H9 (cell line): ENCODE measurements around the gene WNK3. TPM values are rescaled to one million over a fixed set of nuclear protein-coding genes. Genes with fewer than 3 reads are reported as not detected.

ENCODE experiments used
- DNase-seq: peaks from one replicate; pipeline ENCODE4 v3.0.0-alpha.2; 2017
- H2AFZ ChIP-seq: one replicate; pipeline ENCODE4 v1.6.1; 2013; ENCODE audit warnings: mild to moderate bottlenecking, low read length, control low read depth, moderate library complexity
- H2AK5ac ChIP-seq: 2 replicates; pipeline ENCODE4 v1.6.1; 2013; ENCODE audit warnings: low read length, control low read depth, mixed read lengths; ENCODE audit not compliant: insufficient read length
- H2BK120ac ChIP-seq: one replicate; pipeline ENCODE4 v1.6.1; 2013; ENCODE audit warnings: low read depth, mild to moderate bottlenecking, low read length, control low read depth, inconsistent platforms; ENCODE audit not compliant: poor library complexity, severe bottlenecking
- H2BK12ac ChIP-seq: 2 replicates; pipeline ENCODE4 v1.6.1; 2013; ENCODE audit warnings: low read length, control low read depth, mixed read lengths, low read depth; ENCODE audit not compliant: insufficient read length
- H2BK15ac ChIP-seq: 2 replicates; pipeline ENCODE4 v1.6.1; 2013; ENCODE audit warnings: low read depth, low read length, control low read depth
- H2BK20ac ChIP-seq: one replicate; pipeline ENCODE4 v1.6.1; 2013; ENCODE audit warnings: low read depth, mild to moderate bottlenecking, low read length, control low read depth, inconsistent platforms; ENCODE audit not compliant: poor library complexity, severe bottlenecking
- H2BK5ac ChIP-seq: 2 replicates; pipeline ENCODE4 v1.6.1; 2013; ENCODE audit warnings: low read length, control low read depth, mixed read lengths; ENCODE audit not compliant: insufficient read length
- H3K14ac ChIP-seq: 2 replicates; pipeline ENCODE4 v1.6.1; 2013; ENCODE audit warnings: low read length, control low read depth; ENCODE audit not compliant: insufficient read depth
- H3K18ac ChIP-seq: 2 replicates; pipeline ENCODE4 v1.6.1; 2013; ENCODE audit warnings: low read depth, mild to moderate bottlenecking, mixed read lengths, low read length, control low read depth; ENCODE audit not compliant: insufficient read length
- H3K23ac ChIP-seq: 2 replicates; pipeline ENCODE4 v1.6.1; 2013; ENCODE audit warnings: low read length, control low read depth, mixed read lengths, low read depth; ENCODE audit not compliant: insufficient read length
- H3K23me2 ChIP-seq: 2 replicates; pipeline ENCODE4 v1.6.1; 2013; ENCODE audit warnings: low read depth, mild to moderate bottlenecking, mixed read lengths, low read length, control low read depth; ENCODE audit not compliant: insufficient read length, poor library complexity, severe bottlenecking
- H3K27ac ChIP-seq: 2 replicates; pipeline ENCODE4 v1.5.1; 2013; ENCODE audit warnings: low read length, control low read depth, mixed read lengths, low read depth; ENCODE audit not compliant: insufficient read length
- H3K27me3 ChIP-seq: 2 replicates; pipeline ENCODE4 v1.6.1; 2013; ENCODE audit warnings: low read length, control low read depth, inconsistent platforms; ENCODE audit not compliant: insufficient read depth
- H3K4ac ChIP-seq: 2 replicates; pipeline ENCODE4 v1.6.1; 2013; ENCODE audit warnings: low read depth, mild to moderate bottlenecking, control low read depth, inconsistent platforms, low read length, moderate library complexity
- H3K4me1 ChIP-seq: 2 replicates; pipeline ENCODE4 v1.6.1; 2013; ENCODE audit warnings: low read length, control low read depth, inconsistent platforms; ENCODE audit not compliant: insufficient read depth
- H3K4me2 ChIP-seq: 2 replicates; pipeline ENCODE4 v1.6.1; 2013; ENCODE audit warnings: low read length, control low read depth, mixed read lengths; ENCODE audit not compliant: insufficient read length, insufficient read depth
- H3K56ac ChIP-seq: 2 replicates; pipeline ENCODE4 v1.6.1; 2013; ENCODE audit warnings: low read depth, mild to moderate bottlenecking, mixed read lengths, low read length, control low read depth; ENCODE audit not compliant: insufficient read length
- H3K79me1 ChIP-seq: 2 replicates; pipeline ENCODE4 v1.6.1; 2013; ENCODE audit warnings: low read depth, mild to moderate bottlenecking, moderate library complexity, low read length, control low read depth, inconsistent platforms; ENCODE audit not compliant: insufficient read depth, poor library complexity, severe bottlenecking
- H3K79me2 ChIP-seq: 2 replicates; pipeline ENCODE4 v1.6.1; 2013; ENCODE audit warnings: low read length, control low read depth, inconsistent platforms; ENCODE audit not compliant: insufficient read depth
- H3K9ac ChIP-seq: 2 replicates; pipeline ENCODE4 v1.6.1; 2013; ENCODE audit warnings: low read length, control low read depth, mixed read lengths; ENCODE audit not compliant: insufficient read length; ENCODE audit errors: extremely low read depth
- H3K9me3 ChIP-seq: one replicate; pipeline ENCODE4 v1.6.1; 2013; ENCODE audit warnings: low read depth, low read length, inconsistent platforms; ENCODE audit not compliant: control insufficient read depth
- H3T11ph ChIP-seq: one replicate; pipeline ENCODE4 v1.6.1; 2013; ENCODE audit warnings: mild to moderate bottlenecking, low read length, control low read depth, inconsistent platforms
- H4K20me1 ChIP-seq: one replicate; pipeline ENCODE4 v1.6.1; 2013; ENCODE audit not compliant: control insufficient read depth, insufficient read length, insufficient read depth
- H4K5ac ChIP-seq: 2 replicates; pipeline ENCODE4 v1.6.1; 2013; ENCODE audit warnings: low read depth, mild to moderate bottlenecking, mixed read lengths, low read length, control low read depth; ENCODE audit not compliant: insufficient read length
- H4K8ac ChIP-seq: replicated peaks from 2 replicates; pipeline ENCODE4 v1.6.1; 2013; ENCODE audit warnings: low read length, control low read depth, mixed read lengths, low read depth; ENCODE audit not compliant: insufficient read length
- H4K91ac ChIP-seq: 2 replicates; pipeline ENCODE4 v1.6.1; 2013; ENCODE audit warnings: low read depth, mild to moderate bottlenecking, moderate library complexity, mixed read lengths, low read length, control low read depth; ENCODE audit not compliant: insufficient read length
- H3K27ac Mint-ChIP-seq, 3 experiments: 2 replicates in 2 of 3; 3 replicates in 1 of 3; pipeline ENCODE4 v1.8.0; 2020 to 2021; ENCODE audit warnings: mixed read lengths in 3 of 3, mild to moderate bottlenecking in 1 of 3, moderate library complexity in 1 of 3
- H3K27me3 Mint-ChIP-seq: 2 replicates; pipeline ENCODE4 v1.8.0; 2021; ENCODE audit warnings: low read depth, mild to moderate bottlenecking, moderate library complexity, mixed read lengths
- H3K36me3 Mint-ChIP-seq, 3 experiments: 2 replicates in 2 of 3; 3 replicates in 1 of 3; pipeline ENCODE4 v1.8.0; 2020 to 2021; ENCODE audit warnings: low read depth in 3 of 3, mixed read lengths in 3 of 3; ENCODE audit not compliant: insufficient read depth in 1 of 3
- H3K4me1 Mint-ChIP-seq, 2 experiments: 2 replicates each; pipeline ENCODE4 v1.8.0; 2020; ENCODE audit warnings: mixed read lengths in 2 of 2
- H3K4me3 Mint-ChIP-seq, 2 experiments: 2 replicates in 1 of 2; 3 replicates in 1 of 2; pipeline ENCODE4 v1.8.0; 2020 to 2021; ENCODE audit warnings: mild to moderate bottlenecking in 2 of 2, mixed read lengths in 2 of 2, moderate library complexity in 1 of 2
- H3K9me3 Mint-ChIP-seq, 2 experiments: 2 replicates in 1 of 2; 3 replicates in 1 of 2; pipeline ENCODE4 v1.8.0; 2020; ENCODE audit warnings: mild to moderate bottlenecking in 2 of 2, mixed read lengths in 2 of 2, moderate library complexity in 1 of 2
- WGBS: extraction: QIAGEN DNeasy Blood & Tissue Kit; methylation state at CpG from one replicate; pipeline ENCODE4 v1.1.7; 2013; ENCODE audit warnings: missing lambda C conversion rate, low lambda C conversion rate, mixed read lengths; ENCODE audit not compliant: insufficient read length; ENCODE audit errors: extremely low coverage; 5-methylcytosine and 5-hydroxymethylcytosine counted together
- total RNA-seq: library from RNA; stranded (reverse); gene quantifications from 2 replicates; pipeline ENCODE4 v1.2.1, GENCODE V29; 2021
- TF ChIP-seq, protein P1 (sequence below): fragments of 200-600 bp; sonication (generic); conservative IDR thresholded peaks from 3 replicates; pipeline ENCODE4 v1.8.0; 2021; ENCODE audit warnings: antibody characterized with exemption, mild to moderate bottlenecking

Gene WNK3
- total RNA-seq, 1 experiment from 2014 or later, result 22.8 TPM

DNA sequence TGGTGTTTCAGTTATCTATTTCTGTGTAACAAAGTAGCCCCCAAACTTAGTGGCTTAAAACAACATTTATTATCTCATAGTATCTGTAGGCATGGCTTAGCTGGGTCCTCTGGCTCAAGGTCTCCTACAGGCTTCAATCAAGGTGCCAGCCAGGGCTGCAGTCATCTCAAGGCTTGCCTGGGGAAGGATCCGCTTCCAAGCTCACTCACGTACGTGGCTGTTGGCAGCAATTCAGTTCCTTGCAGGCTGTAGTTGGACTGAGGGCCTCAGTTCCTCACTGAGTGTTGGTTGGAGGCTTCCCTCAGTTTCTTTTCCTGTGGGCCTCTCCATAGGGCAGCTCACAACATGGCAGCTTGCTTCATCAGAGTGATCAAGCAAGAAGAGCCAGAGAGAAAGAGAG lies 184.1 kb downstream of the WNK3 start:
- Histone ChIP-seq H3K14ac (no peak overlapping the region), H3K4me1 (no peaks in the 10 kb centered on the region), H3K79me2 (no peaks in the 10 kb centered on the region; the same call in none of the 2 replicates), H2BK12ac (no peak overlapping the region), H3T11ph (no peak overlapping the region), H3K23me2 (no peaks in the 10 kb centered on the region), H3K4me2 (no peak overlapping the region), H4K91ac (no peak overlapping the region), H2AK5ac (no peak overlapping the region), H3K18ac (no peak overlapping the region), H2BK20ac (no peak overlapping the region), H2BK120ac (no peak overlapping the region), H2AFZ (no peak overlapping the region), H4K5ac (no peak overlapping the region), H4K8ac (no peak overlapping the region), H3K79me1 (no peaks in the 10 kb centered on the region), H3K9me3 (peaks cover 43% of the 10 kb centered on the region), H4K20me1 (no peaks in the 10 kb centered on the region), H3K23ac (no peak overlapping the region), H3K27ac (no peak overlapping the region), H3K4ac (no peak overlapping the region), H3K9ac (no peak overlapping the region), H3K56ac (no peak overlapping the region), H3K27me3 (no peaks in the 10 kb centered on the region), H2BK15ac (no peak overlapping the region), H2BK5ac (no peak overlapping the region)
- DNase-seq, result no peak
- H3K27me3 Mint-ChIP-seq, result no peaks in the 10 kb centered on the region
- peaks cover 11 to 35% (median 23%) of the 10 kb centered on the region in 3 experiments for H3K36me3 Mint-ChIP-seq
- H3K4me3 Mint-ChIP-seq, result no peak overlapping the region
- H3K27ac Mint-ChIP-seq, result no peak overlapping the region
- H3K4me1 Mint-ChIP-seq, result no peaks in the 10 kb centered on the region
- H3K9me3 Mint-ChIP-seq, result peaks cover 55% of the 10 kb centered on the region in 2 experiments
- no CpG with 5 or more reads among the region's 3 CpGs for WGBS
- TF ChIP-seq, protein P1, sequence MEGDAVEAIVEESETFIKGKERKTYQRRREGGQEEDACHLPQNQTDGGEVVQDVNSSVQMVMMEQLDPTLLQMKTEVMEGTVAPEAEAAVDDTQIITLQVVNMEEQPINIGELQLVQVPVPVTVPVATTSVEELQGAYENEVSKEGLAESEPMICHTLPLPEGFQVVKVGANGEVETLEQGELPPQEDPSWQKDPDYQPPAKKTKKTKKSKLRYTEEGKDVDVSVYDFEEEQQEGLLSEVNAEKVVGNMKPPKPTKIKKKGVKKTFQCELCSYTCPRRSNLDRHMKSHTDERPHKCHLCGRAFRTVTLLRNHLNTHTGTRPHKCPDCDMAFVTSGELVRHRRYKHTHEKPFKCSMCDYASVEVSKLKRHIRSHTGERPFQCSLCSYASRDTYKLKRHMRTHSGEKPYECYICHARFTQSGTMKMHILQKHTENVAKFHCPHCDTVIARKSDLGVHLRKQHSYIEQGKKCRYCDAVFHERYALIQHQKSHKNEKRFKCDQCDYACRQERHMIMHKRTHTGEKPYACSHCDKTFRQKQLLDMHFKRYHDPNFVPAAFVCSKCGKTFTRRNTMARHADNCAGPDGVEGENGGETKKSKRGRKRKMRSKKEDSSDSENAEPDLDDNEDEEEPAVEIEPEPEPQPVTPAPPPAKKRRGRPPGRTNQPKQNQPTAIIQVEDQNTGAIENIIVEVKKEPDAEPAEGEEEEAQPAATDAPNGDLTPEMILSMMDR, result no peak
